Fibroblast of the conjunctiva (primary cell): ENCODE results near the gene NINL.

Source experiments
- DNase-seq: peaks from one replicate; pipeline ENCODE4 v3.0.0-alpha.2; 2010; ENCODE audit warnings: low read depth

Gene NINL

GRCh38 chr20:25464501-25465242 is 120.7 kb downstream of the NINL start:
- no peak for DNase-seq

GRCh38 chr20:25461786-25462545 is 123.4 kb downstream of the NINL start:
- no peak for DNase-seq

GRCh38 chr20:25461281-25461650 is 124.1 kb downstream of the NINL start:
- no peak for DNase-seq

GRCh38 chr20:25460566-25461280 is 124.6 kb downstream of the NINL start:
- no peak for DNase-seq

- DNase-seq = no peak
Observed at GRCh38 chr20:25459916-25460535, 125.3 kb downstream of the NINL start.

GRCh38 chr20:25459111-25459830 is 126.1 kb downstream of the NINL start:
- DNase-seq = no peak

GRCh38 chr20:25457886-25458680 is 127.2 kb downstream of the NINL start:
- DNase-seq = no peak

GRCh38 chr20:25454153-25454900 is 131.0 kb downstream of the NINL start:
- DNase-seq = no peak

GRCh38 chr20:25453035-25453810 is 132.1 kb downstream of the NINL start:
- DNase-seq = peak; percentile 1

- DNase-seq = no peak
Observed at GRCh38 chr20:25452333-25452732, 133.0 kb downstream of the NINL start.

- DNase-seq = no peak
Observed at GRCh38 chr20:25447671-25448070, 137.7 kb downstream of the NINL start.

- DNase-seq = no peak
Observed at GRCh38 chr20:25444556-25444955, 140.8 kb downstream of the NINL start.

GRCh38 chr20:25439328-25439727 is 146.0 kb downstream of the NINL start:
- no peak for DNase-seq

- no peak for DNase-seq
Observed at GRCh38 chr20:25437153-25437581, 148.2 kb downstream of the NINL start.

- no peak for DNase-seq
Observed at GRCh38 chr20:25424536-25424935, 160.8 kb downstream of the NINL start.

- DNase-seq = no peak
Observed at GRCh38 chr20:25422032-25422431, 163.3 kb downstream of the NINL start.

- DNase-seq = no peak
Observed at GRCh38 chr20:25421102-25421501, 164.2 kb downstream of the NINL start.

- DNase-seq = no peak
Observed at GRCh38 chr20:25418776-25419175, 166.6 kb downstream of the NINL start.

GRCh38 chr20:25408890-25409289 is 176.4 kb downstream of the NINL start:
- no peak for DNase-seq
